Middle frontal gyrus (tissue), 1 donor: Measurements from ENCODE around the gene CCSER1.

ENCODE experiments used
- DNase-seq: peaks from one replicate; pipeline ENCODE4 v3.0.0-alpha.2; 2015; ENCODE audit warnings: low spot score; ENCODE audit errors: extremely low spot score

The CCSER1 gene

GRCh38 chr4:91630764-91631163, 1503.6 kb downstream of the CCSER1 start:
- no peak for DNase-seq

- no peak for DNase-seq
Measured at GRCh38 chr4:91631335-91631734, 1504.1 kb downstream of the CCSER1 start.

- DNase-seq = no peak
Measured at GRCh38 chr4:91636083-91636482, 1508.9 kb downstream of the CCSER1 start.
